ENCODE data around the gene DISC1. TPM values are rescaled to one million over a fixed set of nuclear protein-coding genes. Genes with fewer than 3 reads are reported as not detected.

DISC1 gene
- total RNA-seq, 1 experiment from 2014 or later: 1.8 TPM

DNA sequence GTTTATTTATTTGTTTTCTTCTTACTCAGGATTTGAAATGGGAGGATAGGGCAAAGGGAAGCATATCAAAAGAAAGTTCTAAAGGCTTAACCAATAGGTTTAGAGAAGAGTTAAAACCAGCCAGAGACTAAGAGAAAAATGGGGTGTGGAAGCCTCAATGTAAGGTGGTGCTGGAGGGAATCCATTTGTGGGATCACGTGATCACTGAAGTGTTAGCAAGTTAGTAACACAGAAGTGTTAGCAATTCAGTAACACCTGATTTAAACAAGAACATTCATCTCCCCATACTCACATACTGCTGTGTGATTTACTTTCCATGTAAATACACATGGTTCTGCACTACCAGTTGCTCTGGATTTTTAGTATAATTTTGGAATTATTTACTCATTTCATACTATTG lies 451.2 kb downstream of the DISC1 start:
- ChIA-PET RAD21 (ENCODE audit: low non-redundant PET in 1 of 2, low total read pairs in 2 of 2, uncharacterized antibody in 2 of 2, unreplicated experiment in 2 of 2) (no interaction called here), CTCF (no interaction called here)

More for the DNA sequence above, 451.2 kb downstream of the DISC1 start:
- no peaks in the 10 kb centered on the region for H3K27me3 ChIP-seq (ENCODE audit: insufficient read depth, low read length)
- no peak overlapping the region for H3K4me3 ChIP-seq (replicated peaks in 1 of 2; ENCODE audit: low read depth in 1 of 2, low read length in 2 of 2)
- H3K4me1 ChIP-seq (ENCODE audit: control insufficient read depth in 1 of 2, insufficient read depth in 2 of 2, low read length in 2 of 2): no peaks in the 10 kb centered on the region
- no peak overlapping the region for H3K27ac ChIP-seq (ENCODE audit: low read depth, low read length)
- no peak overlapping the region for H3K4me2 ChIP-seq (ENCODE audit: low read length)
- TF ChIP-seq EZH2 (IDR thresholded peaks at IDR 0.05) (no peak), SP1 (IDR thresholded peaks at IDR 0.05; ENCODE audit: low read depth) (no peak), ZFX (IDR thresholded peaks at IDR 0.05) (no peak), FOSL1 (IDR thresholded peaks at IDR 0.05; ENCODE audit: low read depth) (no peak), ZNF274 (IDR thresholded peaks at IDR 0.05; ENCODE audit: low read depth, low read length) (no peak), EZH2phosphoT487 (IDR thresholded peaks at IDR 0.05; ENCODE audit: borderline replicate concordance) (no peak), POLR2A (IDR thresholded peaks at IDR 0.05; ENCODE audit: borderline replicate concordance, extremely low read depth, insufficient read depth, insufficient read length) (no peak), YY1 (IDR thresholded peaks at IDR 0.05; ENCODE audit: extremely low read depth, insufficient replicate concordance, low read depth, low read length) (no peak), CEBPB (IDR thresholded peaks at IDR 0.05; ENCODE audit: low read depth) (no peak), POLR2AphosphoS5 (IDR thresholded peaks at IDR 0.05; ENCODE audit: low read depth, low read length) (no peak), TCF7L2 (IDR thresholded peaks at IDR 0.05; ENCODE audit: borderline replicate concordance, extremely low read depth, insufficient read depth, insufficient read length) (no peak), JUND (IDR thresholded peaks at IDR 0.05) (no peak), SRF (IDR thresholded peaks at IDR 0.05; ENCODE audit: low read depth) (no peak), RAD21 (IDR thresholded peaks at IDR 0.05; ENCODE audit: low read depth) (no peak)
- TF ChIP-seq, protein P1, sequence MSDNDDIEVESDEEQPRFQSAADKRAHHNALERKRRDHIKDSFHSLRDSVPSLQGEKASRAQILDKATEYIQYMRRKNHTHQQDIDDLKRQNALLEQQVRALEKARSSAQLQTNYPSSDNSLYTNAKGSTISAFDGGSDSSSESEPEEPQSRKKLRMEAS (IDR thresholded peaks at IDR 0.05): no peak
- TF ChIP-seq, protein P2, sequence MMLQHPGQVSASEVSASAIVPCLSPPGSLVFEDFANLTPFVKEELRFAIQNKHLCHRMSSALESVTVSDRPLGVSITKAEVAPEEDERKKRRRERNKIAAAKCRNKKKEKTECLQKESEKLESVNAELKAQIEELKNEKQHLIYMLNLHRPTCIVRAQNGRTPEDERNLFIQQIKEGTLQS (IDR thresholded peaks at IDR 0.05): no peak
- TF ChIP-seq, protein P3, sequence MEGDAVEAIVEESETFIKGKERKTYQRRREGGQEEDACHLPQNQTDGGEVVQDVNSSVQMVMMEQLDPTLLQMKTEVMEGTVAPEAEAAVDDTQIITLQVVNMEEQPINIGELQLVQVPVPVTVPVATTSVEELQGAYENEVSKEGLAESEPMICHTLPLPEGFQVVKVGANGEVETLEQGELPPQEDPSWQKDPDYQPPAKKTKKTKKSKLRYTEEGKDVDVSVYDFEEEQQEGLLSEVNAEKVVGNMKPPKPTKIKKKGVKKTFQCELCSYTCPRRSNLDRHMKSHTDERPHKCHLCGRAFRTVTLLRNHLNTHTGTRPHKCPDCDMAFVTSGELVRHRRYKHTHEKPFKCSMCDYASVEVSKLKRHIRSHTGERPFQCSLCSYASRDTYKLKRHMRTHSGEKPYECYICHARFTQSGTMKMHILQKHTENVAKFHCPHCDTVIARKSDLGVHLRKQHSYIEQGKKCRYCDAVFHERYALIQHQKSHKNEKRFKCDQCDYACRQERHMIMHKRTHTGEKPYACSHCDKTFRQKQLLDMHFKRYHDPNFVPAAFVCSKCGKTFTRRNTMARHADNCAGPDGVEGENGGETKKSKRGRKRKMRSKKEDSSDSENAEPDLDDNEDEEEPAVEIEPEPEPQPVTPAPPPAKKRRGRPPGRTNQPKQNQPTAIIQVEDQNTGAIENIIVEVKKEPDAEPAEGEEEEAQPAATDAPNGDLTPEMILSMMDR (IDR thresholded peaks at IDR 0.05 in 2 of 3, conservative IDR thresholded peaks at IDR 0.05 in 1 of 3; ENCODE audit: borderline replicate concordance in 1 of 3, insufficient read depth in 1 of 3, low read depth in 2 of 3, low read length in 2 of 3): no peak
- POLR2A ChIA-PET: no interaction called here
- no TSS peak for BruUV-seq (replicated peaks)
- intact Hi-C loops (cut with micrococcal nuclease): no loop called here
- H3K9me3 ChIP-seq (ENCODE audit: control insufficient read depth in 1 of 2, insufficient read depth in 1 of 2, low read depth in 1 of 2, low read length in 2 of 2): no peaks in the 10 kb centered on the region
- no peak for ATAC-seq
- no peak overlapping the region for H3K9ac ChIP-seq (ENCODE audit: low read length)
- DNase-seq (ENCODE audit: low read depth, low spot score): no peak
- no peak overlapping the region for H2AFZ ChIP-seq (ENCODE audit: low read depth, low read length, poor library complexity, severe bottlenecking)
- H3K36me3 ChIP-seq (ENCODE audit: control insufficient read depth in 1 of 2, insufficient read depth in 2 of 2, low read length in 2 of 2): no peaks in the 10 kb centered on the region
- H3K9me2 ChIP-seq (ENCODE audit: insufficient read depth): no peaks in the 10 kb centered on the region
- H4K20me1 ChIP-seq (ENCODE audit: insufficient read depth): no peaks in the 10 kb centered on the region
- no peaks in the 10 kb centered on the region for H3K79me2 ChIP-seq (ENCODE audit: insufficient read depth, low read length)
